Neural cell (in vitro differentiated cells): ENCODE measurements around the gene QSOX1. TPM values are rescaled to one million over a fixed set of nuclear protein-coding genes. Genes with fewer than 3 reads are reported as not detected.

Experiments
- H2AFZ ChIP-seq: fragments of 200-600, 300-800 bp; sonication (generic), shearing (Covaris generic); 2 replicates; pipeline ENCODE4 v1.6.0; 2014; ENCODE audit warnings: low read depth, mild to moderate bottlenecking, antibody characterized with exemption, low read length, moderate library complexity
- H3F3A ChIP-seq: fragments of 200-600 bp; shearing (Covaris generic); 2 replicates; pipeline ENCODE4 v1.6.1; 2016; ENCODE audit warnings: mild to moderate bottlenecking, moderate library complexity, mixed read lengths, antibody characterized with exemption, low read length; ENCODE audit not compliant: insufficient read depth, poor library complexity, severe bottlenecking
- H3K27ac ChIP-seq: fragments of 200-600, 300-800 bp; sonication (generic), shearing (Covaris generic); 2 replicates; pipeline ENCODE4 v1.5.1; 2014; ENCODE audit warnings: mild to moderate bottlenecking, low read length, moderate library complexity
- H3K27me3 ChIP-seq: fragments of 300-800, 200-600 bp; sonication (generic), shearing (Covaris generic); 2 replicates; pipeline ENCODE4 v1.6.0; 2014; ENCODE audit warnings: mild to moderate bottlenecking, low read depth, low read length, moderate library complexity; ENCODE audit not compliant: insufficient read depth
- H3K36me3 ChIP-seq: fragments of 300-800, 200-600 bp; sonication (generic), shearing (Covaris generic); 2 replicates; pipeline ENCODE4 v1.5.1; 2014; ENCODE audit warnings: mild to moderate bottlenecking, antibody characterized with exemption, low read length, moderate library complexity; ENCODE audit not compliant: insufficient read depth
- H3K4me2 ChIP-seq: fragments of 300-800, 200-600 bp; sonication (generic), shearing (Covaris generic); 2 replicates; pipeline ENCODE4 v1.6.0; 2014; ENCODE audit warnings: mild to moderate bottlenecking, low read length
- H3K4me3 ChIP-seq: fragments of 300-800, 200-600 bp; sonication (generic), shearing (Covaris generic); 2 replicates; pipeline ENCODE4 v1.5.1; 2014; ENCODE audit warnings: mild to moderate bottlenecking, low read length, moderate library complexity
- H3K79me2 ChIP-seq: fragments of 200-600 bp; shearing (Covaris generic); replicated peaks from 2 replicates; pipeline ENCODE4 v1.6.0; 2014; ENCODE audit warnings: mild to moderate bottlenecking, low read length, moderate library complexity; ENCODE audit not compliant: insufficient read depth
- H3K9ac ChIP-seq: fragments of 300-800, 200-600 bp; sonication (generic), shearing (Covaris generic); 2 replicates; pipeline ENCODE4 v1.6.1; 2016; ENCODE audit warnings: mild to moderate bottlenecking, low read length, mixed read lengths
- H3K9me2 ChIP-seq: fragments of 200-600 bp; shearing (Covaris generic); 2 replicates; pipeline ENCODE4 v1.6.1; 2016; ENCODE audit warnings: mild to moderate bottlenecking, low read length, mixed read lengths; ENCODE audit not compliant: insufficient read depth
- H3K9me3 ChIP-seq: fragments of 200-600, 300-800 bp; sonication (generic), shearing (Covaris generic); 2 replicates; pipeline ENCODE4 v1.6.1; 2016; ENCODE audit warnings: mild to moderate bottlenecking, mixed run types, low read length, moderate library complexity, mixed read lengths
- H4K20me1 ChIP-seq: fragments of 200-600 bp; shearing (Covaris generic); 2 replicates; pipeline ENCODE4 v1.6.1; 2016; ENCODE audit warnings: mild to moderate bottlenecking, mixed run types; ENCODE audit not compliant: insufficient read depth
- EP300 ChIP-seq: fragments of 450-650 bp; conservative IDR thresholded peaks from 2 replicates; pipeline ENCODE4 v1.6.1; 2014; ENCODE audit warnings: antibody characterized with exemption, mild to moderate bottlenecking, moderate library complexity; ENCODE audit not compliant: poor library complexity, severe bottlenecking
- EZH2 ChIP-seq: fragments of 200-600, 300-800 bp; shearing (Covaris generic), sonication (generic); IDR thresholded peaks from 2 replicates; pipeline ENCODE4 v1.6.1; 2014; ENCODE audit warnings: antibody characterized with exemption, low read length, borderline replicate concordance, mild to moderate bottlenecking; ENCODE audit not compliant: insufficient read depth, poor library complexity, severe bottlenecking
- MXI1 ChIP-seq: fragments of 450-650 bp; conservative IDR thresholded peaks from 2 replicates; pipeline ENCODE4 v1.6.1; 2014; ENCODE audit warnings: antibody characterized with exemption, mild to moderate bottlenecking; ENCODE audit not compliant: poor library complexity, severe bottlenecking
- POLR2AphosphoS5 ChIP-seq: IDR thresholded peaks from 2 replicates; pipeline ENCODE4 v1.6.1; 2012
- RAD21 ChIP-seq: fragments of 450-650 bp; conservative IDR thresholded peaks from 2 replicates; pipeline ENCODE4 v1.6.1; 2014; ENCODE audit warnings: antibody characterized with exemption, mild to moderate bottlenecking, moderate library complexity
- SMC3 ChIP-seq: fragments of 450-650 bp; conservative IDR thresholded peaks from 2 replicates; pipeline ENCODE4 v1.6.1; 2014; ENCODE audit warnings: antibody characterized with exemption, mild to moderate bottlenecking, moderate library complexity; ENCODE audit not compliant: poor library complexity
- TAF1 ChIP-seq: IDR thresholded peaks from 2 replicates; pipeline ENCODE4 v1.6.1; 2012; ENCODE audit warnings: low read depth
- polyA plus RNA-seq: library from polyadenylated mRNA; depleted of rRNA; stranded (reverse); fragments of >200 nt; gene quantifications from 2 replicates; pipeline ENCODE4 v1.2.3, GENCODE V29; 2014
- TF ChIP-seq, protein P1 (sequence below): fragments of 450-650 bp; IDR thresholded peaks from 2 replicates; pipeline ENCODE4 v1.5.1; 2014; ENCODE audit warnings: antibody characterized with exemption, mild to moderate bottlenecking, moderate library complexity; ENCODE audit not compliant: poor library complexity, severe bottlenecking
- TF ChIP-seq, protein P2 (sequence below): IDR thresholded peaks from 2 replicates; pipeline ENCODE4 v1.6.1; 2012; ENCODE audit warnings: borderline replicate concordance

The QSOX1 gene
- polyA plus RNA-seq, 1 donor from 2014 or later = 49.8 TPM

DNA sequence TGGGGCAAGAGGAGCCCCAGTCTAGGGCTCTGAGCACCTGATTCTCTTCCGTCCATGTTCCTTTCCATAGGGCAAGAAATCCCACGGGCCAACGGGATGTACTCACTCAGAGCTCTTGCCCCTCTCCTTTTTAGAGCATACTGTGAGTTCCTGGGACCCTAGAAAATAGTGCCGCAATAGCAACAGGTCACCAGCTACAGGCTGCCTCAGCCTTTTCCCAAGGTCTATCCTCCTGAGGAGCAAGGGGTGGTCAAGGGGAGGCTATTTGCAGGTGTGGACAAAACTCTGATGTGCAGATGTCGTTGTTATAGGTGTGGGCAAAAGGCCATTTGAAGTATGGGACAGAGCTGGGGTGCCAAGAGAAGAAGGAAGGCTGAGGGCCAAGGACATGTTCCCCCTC lies 1.6 kb upstream of the QSOX1 start:
- TF ChIP-seq TAF1 (no peak), EP300 (no peak), MXI1 (no peak), EZH2 (no peak), SMC3 (no peak), POLR2AphosphoS5 (no peak), RAD21 (no peak)
- TF ChIP-seq, protein P1, sequence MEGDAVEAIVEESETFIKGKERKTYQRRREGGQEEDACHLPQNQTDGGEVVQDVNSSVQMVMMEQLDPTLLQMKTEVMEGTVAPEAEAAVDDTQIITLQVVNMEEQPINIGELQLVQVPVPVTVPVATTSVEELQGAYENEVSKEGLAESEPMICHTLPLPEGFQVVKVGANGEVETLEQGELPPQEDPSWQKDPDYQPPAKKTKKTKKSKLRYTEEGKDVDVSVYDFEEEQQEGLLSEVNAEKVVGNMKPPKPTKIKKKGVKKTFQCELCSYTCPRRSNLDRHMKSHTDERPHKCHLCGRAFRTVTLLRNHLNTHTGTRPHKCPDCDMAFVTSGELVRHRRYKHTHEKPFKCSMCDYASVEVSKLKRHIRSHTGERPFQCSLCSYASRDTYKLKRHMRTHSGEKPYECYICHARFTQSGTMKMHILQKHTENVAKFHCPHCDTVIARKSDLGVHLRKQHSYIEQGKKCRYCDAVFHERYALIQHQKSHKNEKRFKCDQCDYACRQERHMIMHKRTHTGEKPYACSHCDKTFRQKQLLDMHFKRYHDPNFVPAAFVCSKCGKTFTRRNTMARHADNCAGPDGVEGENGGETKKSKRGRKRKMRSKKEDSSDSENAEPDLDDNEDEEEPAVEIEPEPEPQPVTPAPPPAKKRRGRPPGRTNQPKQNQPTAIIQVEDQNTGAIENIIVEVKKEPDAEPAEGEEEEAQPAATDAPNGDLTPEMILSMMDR = no peak
- TF ChIP-seq, protein P2, sequence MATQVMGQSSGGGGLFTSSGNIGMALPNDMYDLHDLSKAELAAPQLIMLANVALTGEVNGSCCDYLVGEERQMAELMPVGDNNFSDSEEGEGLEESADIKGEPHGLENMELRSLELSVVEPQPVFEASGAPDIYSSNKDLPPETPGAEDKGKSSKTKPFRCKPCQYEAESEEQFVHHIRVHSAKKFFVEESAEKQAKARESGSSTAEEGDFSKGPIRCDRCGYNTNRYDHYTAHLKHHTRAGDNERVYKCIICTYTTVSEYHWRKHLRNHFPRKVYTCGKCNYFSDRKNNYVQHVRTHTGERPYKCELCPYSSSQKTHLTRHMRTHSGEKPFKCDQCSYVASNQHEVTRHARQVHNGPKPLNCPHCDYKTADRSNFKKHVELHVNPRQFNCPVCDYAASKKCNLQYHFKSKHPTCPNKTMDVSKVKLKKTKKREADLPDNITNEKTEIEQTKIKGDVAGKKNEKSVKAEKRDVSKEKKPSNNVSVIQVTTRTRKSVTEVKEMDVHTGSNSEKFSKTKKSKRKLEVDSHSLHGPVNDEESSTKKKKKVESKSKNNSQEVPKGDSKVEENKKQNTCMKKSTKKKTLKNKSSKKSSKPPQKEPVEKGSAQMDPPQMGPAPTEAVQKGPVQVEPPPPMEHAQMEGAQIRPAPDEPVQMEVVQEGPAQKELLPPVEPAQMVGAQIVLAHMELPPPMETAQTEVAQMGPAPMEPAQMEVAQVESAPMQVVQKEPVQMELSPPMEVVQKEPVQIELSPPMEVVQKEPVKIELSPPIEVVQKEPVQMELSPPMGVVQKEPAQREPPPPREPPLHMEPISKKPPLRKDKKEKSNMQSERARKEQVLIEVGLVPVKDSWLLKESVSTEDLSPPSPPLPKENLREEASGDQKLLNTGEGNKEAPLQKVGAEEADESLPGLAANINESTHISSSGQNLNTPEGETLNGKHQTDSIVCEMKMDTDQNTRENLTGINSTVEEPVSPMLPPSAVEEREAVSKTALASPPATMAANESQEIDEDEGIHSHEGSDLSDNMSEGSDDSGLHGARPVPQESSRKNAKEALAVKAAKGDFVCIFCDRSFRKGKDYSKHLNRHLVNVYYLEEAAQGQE = no peak
- H3K36me3 ChIP-seq = no peaks in the 10 kb centered on the region
- no peak overlapping the region for H2AFZ ChIP-seq
- no peaks in the 10 kb centered on the region for H3K27me3 ChIP-seq
- H3K4me2 ChIP-seq = no peak overlapping the region
- H3K9ac ChIP-seq = no peak overlapping the region
- H3K4me3 ChIP-seq = no peak overlapping the region
- peaks cover 28% of the 10 kb centered on the region for H3K79me2 ChIP-seq
- H3K9me3 ChIP-seq = no peaks in the 10 kb centered on the region
- H3K9me2 ChIP-seq = no peaks in the 10 kb centered on the region
- peaks cover under 1% of the 10 kb centered on the region for H4K20me1 ChIP-seq
- H3K27ac ChIP-seq = no peak overlapping the region
- H3F3A ChIP-seq = no peaks in the 10 kb centered on the region

DNA sequence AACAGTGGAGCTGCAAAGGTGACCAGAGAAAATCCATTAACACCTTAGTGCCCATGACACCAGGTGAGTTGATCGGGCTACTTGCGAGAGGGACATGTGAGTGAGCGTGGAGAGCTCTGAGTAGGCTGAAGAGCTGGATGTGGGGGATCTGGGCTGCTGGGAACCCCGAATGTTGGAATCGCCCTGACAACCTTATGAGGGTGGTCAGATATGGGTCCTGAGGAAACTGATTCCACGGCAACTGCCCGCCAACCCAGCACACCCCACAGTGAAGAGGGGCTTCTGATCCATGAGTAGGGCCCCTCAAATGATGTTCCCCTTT lies 705 bp upstream of the QSOX1 start:
- Histone ChIP-seq H3K4me2 (peak overlapping the region; percentile 89), H3K9ac (peak overlapping the region; percentile 82), H3K79me2 (peaks cover 28% of the 10 kb centered on the region), H2AFZ (peak overlapping the region; percentile 87), H3K36me3 (no peaks in the 10 kb centered on the region), H3K4me3 (peak overlapping the region; percentile 77), H3K9me3 (no peaks in the 10 kb centered on the region), H3K9me2 (no peaks in the 10 kb centered on the region), H3K27me3 (no peaks in the 10 kb centered on the region), H4K20me1 (peaks cover 3% of the 10 kb centered on the region), H3K27ac (peak overlapping the region; percentile 64), H3F3A (no peaks in the 10 kb centered on the region)
- no peak for TF ChIP-seq RAD21

DNA sequence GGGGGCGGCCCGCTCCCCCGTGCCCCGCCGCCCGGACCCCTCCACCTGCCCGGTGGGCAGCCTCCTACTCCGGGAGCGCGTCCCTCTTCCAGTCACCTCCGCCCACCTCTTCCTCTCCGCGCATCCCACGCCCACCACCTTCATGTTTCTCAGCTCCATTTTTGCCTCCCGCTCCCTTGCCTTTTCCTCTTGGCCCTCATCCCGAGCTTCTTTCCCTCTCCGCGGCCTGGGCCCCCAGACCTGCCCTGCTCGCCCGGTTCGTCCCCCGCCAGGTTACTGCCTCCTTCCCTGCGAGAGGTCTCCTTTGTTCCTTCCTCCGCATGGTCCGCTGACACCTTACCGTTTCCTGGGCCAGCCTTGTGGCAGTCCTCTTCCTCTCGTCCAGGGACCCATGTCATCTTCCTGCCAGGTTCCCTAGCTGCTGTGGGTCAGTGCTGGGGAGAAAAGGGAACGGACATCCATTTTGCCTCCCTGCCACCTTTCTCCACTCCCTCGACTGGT lies 563 bp downstream of the QSOX1 start:
- H3K36me3 ChIP-seq = no peaks in the 10 kb centered on the region
- peak overlapping the region; percentile 92 for H3K9ac ChIP-seq
- peaks cover 3% of the 10 kb centered on the region for H4K20me1 ChIP-seq
- H3K9me3 ChIP-seq = no peaks in the 10 kb centered on the region
- H3K9me2 ChIP-seq = no peaks in the 10 kb centered on the region
- TF ChIP-seq SMC3 = no peak
- TF ChIP-seq, protein P2 = peak; percentile 21
- H3K79me2 ChIP-seq = peaks cover 28% of the 10 kb centered on the region
- no peaks in the 10 kb centered on the region for H3F3A ChIP-seq
- H3K27me3 ChIP-seq = no peaks in the 10 kb centered on the region
- H3K4me2 ChIP-seq = peak overlapping the region; percentile 83
- peak overlapping the region; percentile 92 for H2AFZ ChIP-seq
- H3K4me3 ChIP-seq = peak overlapping the region; percentile 77
- H3K27ac ChIP-seq = peak overlapping the region; percentile 69
